Fibroblast of skin of right quadriceps (primary cell): ENCODE measurements around the gene SRP14.
"Not testable (repeated sequence)": the region's sequence is repeated elsewhere in the genome, so short reads cannot be mapped to it uniquely, and the experiment has no call there.

Source experiments
- DNase-seq: peaks from one replicate; pipeline ENCODE4 v3.0.0-alpha.2; 2013

The SRP14 gene, protein sequence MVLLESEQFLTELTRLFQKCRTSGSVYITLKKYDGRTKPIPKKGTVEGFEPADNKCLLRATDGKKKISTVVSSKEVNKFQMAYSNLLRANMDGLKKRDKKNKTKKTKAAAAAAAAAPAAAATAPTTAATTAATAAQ

DNA sequence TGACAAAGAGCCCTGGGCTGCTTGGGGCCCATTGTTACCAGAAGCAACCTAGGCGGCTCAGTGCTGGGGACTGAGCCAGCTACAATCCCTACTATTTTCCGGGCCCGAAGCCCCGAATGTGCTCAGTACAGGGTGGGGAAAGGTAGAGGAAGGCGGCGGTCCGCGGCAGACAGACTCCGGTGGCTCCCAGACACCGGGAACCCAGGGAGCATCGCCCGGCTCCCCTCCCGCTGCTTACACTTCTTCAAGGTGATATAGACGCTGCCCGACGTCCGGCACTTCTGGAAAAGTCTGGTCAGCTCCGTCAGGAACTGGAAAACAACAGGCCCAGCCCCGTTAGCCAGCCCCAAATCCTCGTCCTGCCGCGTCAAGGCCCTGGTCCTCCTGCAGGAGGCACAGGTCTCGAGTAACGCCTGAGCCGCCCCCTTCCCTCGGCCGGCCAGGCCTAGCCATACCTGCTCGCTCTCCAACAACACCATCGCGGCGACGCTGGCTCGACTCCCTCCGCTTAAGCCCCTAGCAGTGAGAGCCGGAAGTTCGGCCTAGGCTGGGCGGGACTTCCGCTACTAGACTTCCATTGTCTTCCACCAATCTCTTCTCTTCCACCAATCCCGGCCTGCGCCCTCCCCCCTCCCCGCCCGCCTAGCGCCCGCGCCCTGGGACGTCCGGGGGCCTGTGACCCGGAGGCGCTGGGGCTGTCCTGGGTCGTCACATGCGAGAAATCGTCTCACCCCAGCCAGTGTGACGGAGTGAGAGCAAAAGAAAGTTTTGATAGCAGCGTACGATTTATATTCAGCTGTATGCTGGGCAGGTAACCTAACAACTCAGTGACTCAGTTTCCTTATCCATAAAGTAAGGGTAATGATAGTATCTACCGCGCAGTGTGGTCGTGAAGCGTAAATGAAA lies at the start of gene SRP14:
Gene SRP14 (minus strand): TSS at position 544 of the 906 bp plus-strand sequence. CDS start 65 bp downstream, at position 479.
- DNase-seq, result peak; percentile 91

DNA sequence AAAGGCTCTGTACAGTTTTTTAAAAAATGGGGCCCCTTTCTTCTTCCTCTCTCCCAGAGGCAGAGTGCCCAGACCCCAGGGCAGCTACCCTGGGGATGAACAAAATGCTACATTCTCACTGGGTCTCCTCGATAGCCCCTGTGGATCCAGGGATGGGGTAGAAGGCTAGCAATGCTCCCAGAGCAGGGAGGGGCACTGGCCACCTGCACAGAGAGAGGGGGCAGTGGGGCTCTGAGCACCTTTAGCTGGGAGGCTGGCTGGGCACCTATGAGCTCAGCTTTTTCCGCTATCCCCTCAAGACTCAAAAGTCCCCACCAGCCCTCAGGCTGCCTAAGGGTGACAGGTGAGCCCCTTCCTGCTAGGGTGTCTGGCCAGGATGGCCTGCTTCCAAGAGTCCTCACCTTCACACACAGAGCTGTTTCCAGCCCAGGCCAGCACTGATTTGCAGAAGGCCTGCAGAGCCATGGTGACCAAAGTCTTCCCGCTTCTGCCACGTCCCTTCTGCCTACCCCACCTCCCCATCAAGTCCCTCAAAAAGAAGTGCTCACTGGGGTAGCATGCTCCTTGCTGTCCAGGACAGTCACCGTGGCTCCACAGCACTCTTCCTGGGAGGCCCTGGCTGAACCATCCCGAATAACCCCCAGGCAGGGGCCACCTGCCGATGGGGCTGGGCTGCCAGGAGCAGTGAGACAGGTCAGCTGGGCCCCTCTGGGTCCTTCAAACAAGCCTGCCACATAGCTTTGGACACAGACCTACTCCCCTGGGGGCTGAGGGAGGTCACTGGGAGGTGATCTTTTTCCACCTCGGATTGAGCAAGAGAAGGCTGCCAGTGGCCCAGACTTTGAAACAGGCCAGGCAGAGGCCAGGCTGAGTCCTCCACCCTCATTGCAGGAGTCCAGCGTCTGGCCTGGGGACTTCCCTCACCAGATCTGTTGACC lies 49.3 kb upstream of the SRP14 start:
- no peak for DNase-seq

GRCh38 chr15:40087068-40087810 lies 48.3 kb upstream of the SRP14 start:
- peak; percentile 48 for DNase-seq

DNA sequence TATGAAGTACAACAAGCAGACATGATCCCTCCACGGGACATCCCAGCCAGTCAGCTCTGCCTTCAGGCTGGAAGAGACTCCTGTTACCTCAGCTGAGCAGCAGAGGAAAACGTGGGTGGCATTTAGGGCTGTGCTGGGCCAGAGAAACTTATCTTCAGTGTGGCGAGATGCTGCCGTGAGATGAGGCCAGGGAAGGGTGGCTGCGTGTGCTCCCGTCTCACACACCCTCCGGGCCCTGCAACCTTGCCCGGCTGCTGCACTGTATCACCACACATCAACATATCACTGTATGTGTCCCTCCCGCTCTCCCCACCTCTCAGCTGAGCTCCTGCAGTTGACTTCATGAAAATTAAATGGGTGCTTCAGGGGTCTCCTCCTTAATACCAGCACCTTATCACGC lies 46.3 kb upstream of the SRP14 start:
- DNase-seq, result no peak

DNA sequence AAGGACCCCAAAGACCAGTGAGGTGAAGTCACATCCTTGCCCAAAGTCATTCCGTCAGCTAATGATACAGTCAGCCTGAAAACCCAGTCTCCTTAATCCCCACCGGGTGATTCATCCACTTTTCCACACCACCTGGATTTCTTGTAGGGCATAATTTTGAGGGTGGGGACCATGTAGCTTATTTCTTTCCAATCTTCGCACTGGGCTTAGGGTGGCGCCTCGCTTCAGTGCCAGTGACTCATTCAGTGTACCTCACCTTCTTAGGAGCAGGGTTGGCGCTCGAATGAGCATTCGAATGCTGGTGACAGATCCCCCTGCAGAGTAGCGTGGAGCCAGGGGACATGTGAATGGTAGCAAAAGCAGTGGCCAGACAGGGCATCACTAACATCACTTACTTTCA lies 45.7 kb upstream of the SRP14 start:
- no peak for DNase-seq

- DNase-seq, result no peak
These were observed 43.4 kb upstream of the SRP14 start for GRCh38 chr15:40082195-40082883.

DNA sequence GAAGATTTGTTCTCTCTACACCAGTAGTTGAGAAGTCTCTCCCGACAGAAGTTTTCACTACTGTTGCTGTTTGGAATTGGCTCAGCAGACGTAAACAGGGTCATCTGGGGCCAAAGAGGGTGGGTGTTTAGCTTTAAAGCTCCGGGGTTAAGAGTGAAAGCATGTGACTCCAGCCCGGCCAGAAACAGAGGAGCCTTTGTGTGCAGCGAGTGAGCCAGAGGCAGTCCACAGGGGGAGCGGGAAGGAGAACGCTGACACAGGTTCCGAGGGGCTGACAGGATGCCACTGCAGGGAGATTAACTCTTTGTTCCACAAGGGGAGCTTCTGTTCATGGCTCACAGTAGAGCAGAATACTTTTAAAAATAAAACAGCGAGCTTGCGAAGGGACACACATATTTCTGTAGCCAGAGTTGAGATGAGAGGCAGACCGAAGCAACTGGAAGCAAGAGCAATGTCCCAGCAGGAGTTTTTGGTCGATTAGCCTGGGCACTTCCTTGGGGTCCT lies 42.8 kb upstream of the SRP14 start:
- peak; percentile 66 for DNase-seq

DNA sequence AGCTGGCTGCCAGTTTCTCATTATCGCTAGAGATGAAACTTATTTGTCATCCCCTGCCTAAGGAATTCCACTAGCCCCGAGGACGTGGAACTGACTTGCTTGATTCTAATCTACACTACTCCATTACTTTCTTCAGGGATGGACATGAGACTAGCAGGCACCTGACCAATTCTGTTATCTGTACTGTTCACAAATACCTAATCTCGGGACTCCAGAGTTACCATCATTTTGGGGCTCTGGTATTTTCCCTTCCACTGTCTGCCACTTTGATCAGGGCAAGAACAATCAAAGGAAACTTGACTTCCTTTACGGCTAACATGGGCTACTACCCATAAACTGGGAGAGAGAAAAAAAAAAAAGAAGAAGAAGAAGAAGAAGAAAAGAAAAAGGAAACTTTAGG lies 41.9 kb upstream of the SRP14 start:
- no peak for DNase-seq

GRCh38 chr15:40080104-40080503 lies 41.1 kb upstream of the SRP14 start:
- no peak for DNase-seq

DNA sequence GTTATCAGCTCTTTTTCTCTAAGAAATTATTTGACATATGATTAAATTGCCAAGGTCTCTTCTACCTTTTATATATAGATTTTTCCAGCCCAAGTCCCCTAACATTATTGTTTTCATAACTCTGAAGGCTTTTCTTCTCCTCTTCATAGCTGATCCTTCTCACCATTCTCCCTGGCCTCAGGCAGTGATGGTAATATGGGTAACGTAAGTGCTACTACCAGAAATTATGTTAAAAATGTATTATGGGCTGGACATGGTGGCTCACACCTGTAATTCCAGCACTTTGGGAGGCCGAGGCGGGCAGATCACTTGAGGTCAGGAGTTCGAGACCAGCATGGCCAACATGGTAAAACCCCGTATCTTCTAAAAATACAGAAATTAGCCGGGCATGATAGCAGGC lies 40.5 kb upstream of the SRP14 start:
- DNase-seq, result no peak

GRCh38 chr15:40075298-40076044 lies 36.5 kb upstream of the SRP14 start:
- no peak for DNase-seq

- DNase-seq, result not testable (repeated sequence)
These were observed 35.7 kb upstream of the SRP14 start for GRCh38 chr15:40074656-40075055.

DNA sequence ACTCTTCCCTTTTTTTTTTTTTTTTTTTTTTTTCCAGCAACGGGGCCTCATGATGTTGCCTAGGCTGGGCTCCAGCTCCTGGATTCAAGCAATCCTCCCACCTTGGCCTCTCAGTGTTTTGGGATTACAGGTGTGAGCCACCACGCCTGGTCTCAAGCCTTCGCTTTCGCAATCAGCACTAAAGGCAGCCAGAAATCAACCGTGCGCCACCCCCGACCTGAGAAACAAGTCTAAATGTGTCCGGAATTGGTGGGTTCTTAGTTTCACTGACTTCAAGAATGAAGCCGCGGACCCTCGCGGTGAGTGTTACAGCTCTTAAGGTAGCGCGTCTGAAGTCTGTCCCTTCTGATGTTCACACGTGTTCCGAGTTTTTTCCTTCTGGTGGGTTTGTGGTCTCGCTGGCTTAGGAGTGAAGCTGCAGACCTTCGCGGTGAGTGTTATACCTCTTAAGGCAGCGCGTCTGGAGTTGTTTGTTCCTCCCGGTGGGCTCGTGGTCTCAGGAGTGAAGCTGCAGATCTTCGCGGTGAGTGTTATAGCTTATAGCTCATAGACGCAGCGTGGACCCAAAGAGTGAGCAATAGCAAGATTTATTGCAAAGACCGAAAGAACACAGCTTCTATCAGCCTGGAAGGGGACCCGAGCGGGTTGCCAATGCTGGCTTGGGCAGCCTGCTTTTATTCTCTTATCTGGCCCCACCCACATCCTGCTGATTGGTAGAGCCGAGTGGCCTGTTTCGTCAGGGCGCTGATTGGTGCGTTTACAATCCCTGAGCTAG lies 34.9 kb upstream of the SRP14 start:
- not testable (repeated sequence) for DNase-seq

DNA sequence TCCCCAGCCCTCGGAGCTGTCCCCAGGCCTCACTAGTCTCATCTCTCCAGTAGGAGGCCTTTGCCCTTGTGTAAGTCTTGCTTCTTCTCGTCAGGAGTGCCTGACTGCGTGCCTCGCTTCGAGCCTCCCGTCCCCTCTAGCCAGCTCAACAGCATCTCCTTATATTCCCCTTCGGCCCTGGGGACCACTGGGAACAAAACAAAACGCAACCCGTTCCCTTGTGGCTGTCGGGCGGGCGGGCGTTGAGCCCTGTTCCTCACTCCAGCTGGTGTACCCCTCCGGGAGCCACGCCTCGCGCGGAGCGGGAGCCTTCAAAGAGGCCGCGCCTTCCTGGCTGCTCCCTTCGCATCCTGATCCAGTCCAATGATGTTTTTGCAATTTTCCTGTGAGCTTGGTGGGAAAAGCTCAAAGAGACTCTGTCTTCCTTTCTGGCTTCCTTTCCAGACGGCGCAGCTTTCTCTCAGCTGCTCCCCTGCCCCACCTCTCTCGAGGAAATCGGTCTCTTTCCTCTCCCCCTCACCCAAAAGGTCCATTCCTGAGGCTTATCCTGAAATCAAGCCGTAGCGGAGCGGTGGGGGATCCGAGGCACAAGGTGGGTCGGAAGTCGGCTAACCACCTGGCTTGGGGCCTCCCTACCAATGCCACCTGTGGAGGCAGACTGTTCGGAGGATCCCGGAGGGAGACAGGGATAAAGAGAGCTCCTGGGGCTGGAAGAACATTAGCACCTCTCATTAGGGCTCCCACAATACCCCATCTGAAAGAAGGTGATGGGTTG lies 33.4 kb upstream of the SRP14 start:
- DNase-seq, result no peak

DNA sequence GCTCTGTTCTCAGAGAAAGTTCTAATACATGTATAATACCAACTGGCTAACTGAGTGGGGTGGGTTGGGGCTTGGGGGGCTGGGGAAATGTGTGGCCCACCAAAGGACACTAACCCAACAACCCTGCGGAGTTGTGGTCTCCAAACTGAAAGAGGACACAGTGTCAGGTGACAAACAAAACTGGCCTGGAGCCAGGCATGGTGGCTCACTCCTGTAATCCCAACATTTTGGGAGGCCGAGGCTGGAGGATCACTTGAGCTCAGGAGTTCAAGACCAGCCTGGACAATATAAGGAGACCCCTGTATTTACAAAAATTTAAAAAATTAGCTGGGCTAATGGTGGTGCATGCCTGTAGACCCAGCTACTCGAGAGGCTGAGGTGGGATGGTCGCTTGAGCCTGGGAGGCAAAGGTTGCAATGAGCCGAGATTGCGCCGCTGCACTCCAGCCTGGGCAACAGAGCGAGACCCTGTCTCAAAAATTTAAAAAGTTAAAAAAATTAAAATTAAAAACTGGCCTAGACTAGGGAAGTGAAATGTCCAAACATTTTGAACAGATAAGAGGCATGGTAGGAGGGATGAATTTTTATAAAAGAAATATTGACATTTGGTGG lies 31.7 kb upstream of the SRP14 start:
- DNase-seq, result no peak

DNA sequence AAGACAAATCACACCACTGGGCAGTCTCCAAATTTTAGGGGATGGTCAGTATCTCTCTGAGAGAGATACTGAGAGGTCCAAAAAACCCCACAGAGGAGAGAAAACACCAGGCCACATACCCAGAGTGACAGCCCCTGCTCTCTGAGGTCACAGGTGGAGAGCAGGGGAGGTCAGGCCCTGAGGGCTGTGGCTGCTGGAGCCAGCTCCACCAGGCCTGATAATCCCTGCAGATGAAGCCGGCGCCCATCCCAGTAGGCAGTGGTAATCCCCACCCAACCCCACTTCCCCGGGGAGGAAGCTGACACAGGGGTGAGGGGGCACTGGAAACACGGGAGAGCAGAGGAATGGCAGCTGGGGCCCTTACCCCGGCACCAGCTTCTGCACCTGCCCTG lies 31.2 kb upstream of the SRP14 start:
- DNase-seq, result no peak

DNA sequence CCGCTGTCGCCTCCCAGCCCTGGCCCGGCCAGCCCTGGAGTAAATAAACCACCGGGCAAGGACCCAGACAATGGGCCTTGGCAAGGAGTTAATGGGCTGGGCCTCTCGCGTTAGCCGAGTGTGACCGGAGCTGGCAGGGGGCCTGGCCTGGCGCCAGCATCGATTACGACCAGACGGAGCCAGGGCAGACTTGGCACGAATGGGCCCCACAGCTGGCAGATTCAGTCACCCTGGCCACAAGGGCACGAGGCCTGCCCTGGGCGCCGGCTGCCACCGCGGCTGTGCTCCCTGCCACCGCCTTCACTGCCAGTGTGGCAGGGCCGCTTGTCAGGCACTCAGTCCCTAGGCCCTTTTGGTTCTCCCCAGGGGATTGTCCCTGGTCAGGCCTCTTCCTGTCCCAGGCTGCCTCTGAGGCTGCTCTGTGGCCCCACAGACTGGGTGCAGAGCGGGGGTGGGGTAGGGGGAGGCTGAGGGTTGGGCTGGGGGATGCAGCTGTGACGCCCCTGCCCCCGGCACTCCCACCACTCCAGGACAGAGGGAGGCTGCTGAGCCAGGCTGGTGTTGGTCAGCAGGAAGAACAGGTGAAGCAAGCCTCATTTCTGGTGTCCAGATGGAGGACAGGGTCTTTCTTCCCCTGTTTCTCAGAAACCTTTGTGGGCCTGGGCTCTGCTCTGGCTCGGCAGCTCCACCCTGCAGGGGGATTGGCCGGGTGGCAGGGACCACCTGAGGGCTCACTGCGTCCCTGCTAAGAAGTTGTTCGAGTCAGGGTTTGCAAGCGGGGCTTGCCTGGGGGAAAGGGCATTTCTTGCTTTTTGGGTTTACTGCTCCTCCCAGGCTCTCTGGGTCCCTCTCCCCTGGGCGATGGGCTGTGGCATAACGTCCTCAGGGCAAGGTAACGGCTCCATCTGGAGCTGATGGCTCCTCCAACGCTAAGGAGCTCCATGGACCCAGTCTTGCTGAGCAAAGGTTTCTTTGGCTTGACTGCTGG lies 30.5 kb upstream of the SRP14 start:
- DNase-seq, result peak; percentile 33
